ENCODE measurements around the gene SPINK9.
"Not testable (repeated sequence)": the region's sequence is repeated elsewhere in the genome, so short reads cannot be mapped to it uniquely, and the experiment has no call there.

SPINK9 gene

GRCh38 chr5:148335259-148335658, at the start of gene SPINK9:
Gene SPINK9 (plus strand): TSS chr5:148335559. CDS start chr5:148335614, 55 bp downstream.
- DNase-seq (ENCODE audit: low spot score), result no peak

GRCh38 chr5:148290271-148291195, 44.8 kb upstream of the SPINK9 start:
- DNase-seq (ENCODE audit: low spot score), result peak; percentile 20

GRCh38 chr5:148297731-148298130, 37.6 kb upstream of the SPINK9 start:
- DNase-seq (ENCODE audit: low spot score), result no peak

GRCh38 chr5:148306446-148306845, 28.9 kb upstream of the SPINK9 start:
- peak; percentile 11 for DNase-seq (ENCODE audit: low spot score)

GRCh38 chr5:148309019-148309418, 26.3 kb upstream of the SPINK9 start:
- no peak for DNase-seq (ENCODE audit: low spot score)

GRCh38 chr5:148309746-148310145, 25.6 kb upstream of the SPINK9 start:
- DNase-seq (ENCODE audit: low spot score), result no peak

GRCh38 chr5:148311484-148311883, 23.9 kb upstream of the SPINK9 start:
- no peak for DNase-seq (ENCODE audit: low spot score)

GRCh38 chr5:148312153-148312552, 23.2 kb upstream of the SPINK9 start, which contains the start of gene SPINK7:
Gene SPINK7 (plus strand): TSS chr5:148312423. CDS start chr5:148312484, 61 bp downstream.
- DNase-seq (ENCODE audit: low spot score), result no peak

GRCh38 chr5:148314187-148314586, 21.2 kb upstream of the SPINK9 start:
- DNase-seq (ENCODE audit: low spot score), result no peak

- DNase-seq (ENCODE audit: low spot score), result no peak
These were observed 20.6 kb upstream of the SPINK9 start for GRCh38 chr5:148314731-148315130.

- DNase-seq (ENCODE audit: low spot score), result not testable (repeated sequence)
These were observed 15.1 kb upstream of the SPINK9 start for GRCh38 chr5:148320011-148320963.

GRCh38 chr5:148333262-148333849, 2.0 kb upstream of the SPINK9 start:
- DNase-seq (ENCODE audit: low spot score), result no peak

- DNase-seq (ENCODE audit: low spot score), result no peak
These were observed 1.5 kb downstream of the SPINK9 start for GRCh38 chr5:148336704-148337435.

- no peak for DNase-seq (ENCODE audit: low spot score)
These were observed 7.1 kb downstream of the SPINK9 start for GRCh38 chr5:148342371-148343045.

GRCh38 chr5:148343046-148343407, 7.7 kb downstream of the SPINK9 start:
- DNase-seq (ENCODE audit: low spot score), result no peak

- DNase-seq (ENCODE audit: low spot score), result no peak
These were observed 8.5 kb downstream of the SPINK9 start for GRCh38 chr5:148343603-148344487.

GRCh38 chr5:148347706-148348105, 12.3 kb downstream of the SPINK9 start:
- no peak for DNase-seq (ENCODE audit: low spot score)

- DNase-seq (ENCODE audit: low spot score), result no peak
These were observed 17.3 kb downstream of the SPINK9 start for GRCh38 chr5:148352696-148353095.

GRCh38 chr5:148353634-148354033, 18.3 kb downstream of the SPINK9 start:
- no peak for DNase-seq (ENCODE audit: low spot score)

GRCh38 chr5:148364343-148364742, 29.0 kb downstream of the SPINK9 start:
- DNase-seq (ENCODE audit: low spot score), result no peak

Data from iPS-NIHi11 (cell line).